HS-5 (cell line): ENCODE measurements around the gene CCL28.
A peak's percentile ranks its signal among the peaks of the same experiment; 100 is the strongest.
"Not testable (repeated sequence)": the region's sequence is repeated elsewhere in the genome, so short reads cannot be mapped to it uniquely, and the experiment has no call there.

ENCODE experiments used
- DNase-seq: peaks from one replicate; pipeline ENCODE4 v3.0.0-alpha.2; 2012; ENCODE audit warnings: low read depth

CCL28 gene

GRCh38 chr5:43412156-43412555 lies at the start of gene CCL28:
Gene CCL28 (minus strand): TSS chr5:43412391. CDS start chr5:43412316, 75 bp downstream.
- DNase-seq: no peak

GRCh38 chr5:43461066-43461465 lies 48.9 kb upstream of the CCL28 start:
- DNase-seq: no peak

GRCh38 chr5:43456556-43456955 lies 44.4 kb upstream of the CCL28 start:
- DNase-seq: no peak

GRCh38 chr5:43441575-43441974 lies 29.4 kb upstream of the CCL28 start:
- DNase-seq: not testable (repeated sequence)

GRCh38 chr5:43437062-43437660 lies 25.0 kb upstream of the CCL28 start:
- DNase-seq: no peak

- DNase-seq: no peak
These were observed 21.2 kb upstream of the CCL28 start for GRCh38 chr5:43433382-43433781.

- no peak for DNase-seq
These were observed 20.5 kb upstream of the CCL28 start for GRCh38 chr5:43432486-43433375.

GRCh38 chr5:43429706-43430105 lies 17.5 kb upstream of the CCL28 start:
- DNase-seq: no peak

- no peak for DNase-seq
These were observed 16.8 kb upstream of the CCL28 start for GRCh38 chr5:43429016-43429415.

GRCh38 chr5:43427306-43427705 lies 15.1 kb upstream of the CCL28 start:
- DNase-seq: no peak

- DNase-seq: peak; percentile 78
These were observed 13.8 kb upstream of the CCL28 start for GRCh38 chr5:43425983-43426382.

- not testable (repeated sequence) for DNase-seq
These were observed 10.9 kb upstream of the CCL28 start for GRCh38 chr5:43423086-43423485.

GRCh38 chr5:43422143-43422542 lies 10.0 kb upstream of the CCL28 start:
- DNase-seq: no peak

- DNase-seq: no peak
These were observed 9.4 kb upstream of the CCL28 start for GRCh38 chr5:43421450-43422133.

GRCh38 chr5:43420241-43420640 lies 8.1 kb upstream of the CCL28 start:
- DNase-seq: no peak

- no peak for DNase-seq
These were observed 6.4 kb upstream of the CCL28 start for GRCh38 chr5:43418561-43418960.

- no peak for DNase-seq
These were observed 4.7 kb upstream of the CCL28 start for GRCh38 chr5:43416803-43417394.

GRCh38 chr5:43415935-43416802 lies 4.0 kb upstream of the CCL28 start:
- DNase-seq: no peak

- DNase-seq: no peak
These were observed 1.8 kb upstream of the CCL28 start for GRCh38 chr5:43413966-43414365.

GRCh38 chr5:43412644-43413043 lies 453 bp upstream of the CCL28 start:
- no peak for DNase-seq

GRCh38 chr5:43411495-43411894 lies 696 bp downstream of the CCL28 start:
- DNase-seq: no peak

GRCh38 chr5:43410414-43410813 lies 1.8 kb downstream of the CCL28 start:
- DNase-seq: no peak
